HuH-7 (cell line): ENCODE measurements around the gene ILDR1.
"Not testable (repeated sequence)": the region's sequence is repeated elsewhere in the genome, so short reads cannot be mapped to it uniquely, and the experiment has no call there.

Source experiments
- DNase-seq: peaks from one replicate; pipeline ENCODE4 v3.0.0; 2011; ENCODE audit warnings: low spot score

ILDR1 gene

DNA sequence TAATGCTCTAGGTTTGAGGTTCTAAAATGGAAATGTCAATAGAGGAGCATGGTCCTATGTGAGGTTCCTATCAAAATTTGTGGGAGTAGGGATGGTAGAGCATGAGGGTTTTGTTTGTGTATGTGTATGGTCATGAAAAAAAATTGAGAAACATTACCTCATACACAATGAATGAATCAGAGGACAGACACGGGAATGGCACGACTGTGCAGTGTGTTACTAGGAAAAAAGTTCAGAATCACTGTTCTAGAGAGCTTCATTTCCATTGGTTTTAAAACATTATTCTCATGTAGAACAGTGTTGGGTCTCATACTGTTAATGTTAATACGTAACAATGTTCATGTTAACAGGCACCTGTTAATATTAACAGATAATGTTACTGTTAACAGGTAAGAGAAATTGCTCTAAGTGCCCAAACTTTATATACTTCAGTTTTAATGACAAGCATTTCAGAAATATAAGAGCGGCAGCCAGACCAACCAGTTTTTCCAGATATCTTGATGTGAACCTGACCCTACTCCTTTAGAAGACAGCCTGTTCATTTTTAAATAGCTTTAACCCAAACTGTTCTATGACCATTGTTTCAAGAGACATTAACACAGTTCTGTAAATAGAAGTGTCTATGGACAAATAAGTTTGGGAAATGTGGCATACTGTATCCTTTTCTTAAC is 79.8 kb downstream of the ILDR1 start:
- DNase-seq: no peak

DNA sequence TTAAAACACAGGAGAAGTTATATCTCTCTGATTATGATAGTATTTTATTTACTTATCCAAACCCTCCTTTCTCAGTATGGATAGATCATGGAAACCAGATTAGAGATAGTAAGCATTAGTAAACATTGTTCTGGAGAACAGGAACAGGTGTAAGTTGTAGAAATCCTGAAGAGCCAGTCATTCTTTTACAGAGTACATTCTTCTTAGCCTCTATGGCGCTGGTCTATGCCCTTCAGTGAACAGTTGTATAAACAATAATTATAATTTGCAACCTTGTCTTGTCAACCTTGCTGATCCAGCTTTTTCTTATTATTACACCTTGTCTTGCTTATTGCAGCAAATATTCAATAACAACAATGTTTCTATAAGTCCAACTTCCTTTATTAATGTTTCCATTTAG is 80.5 kb downstream of the ILDR1 start:
- DNase-seq: no peak

DNA sequence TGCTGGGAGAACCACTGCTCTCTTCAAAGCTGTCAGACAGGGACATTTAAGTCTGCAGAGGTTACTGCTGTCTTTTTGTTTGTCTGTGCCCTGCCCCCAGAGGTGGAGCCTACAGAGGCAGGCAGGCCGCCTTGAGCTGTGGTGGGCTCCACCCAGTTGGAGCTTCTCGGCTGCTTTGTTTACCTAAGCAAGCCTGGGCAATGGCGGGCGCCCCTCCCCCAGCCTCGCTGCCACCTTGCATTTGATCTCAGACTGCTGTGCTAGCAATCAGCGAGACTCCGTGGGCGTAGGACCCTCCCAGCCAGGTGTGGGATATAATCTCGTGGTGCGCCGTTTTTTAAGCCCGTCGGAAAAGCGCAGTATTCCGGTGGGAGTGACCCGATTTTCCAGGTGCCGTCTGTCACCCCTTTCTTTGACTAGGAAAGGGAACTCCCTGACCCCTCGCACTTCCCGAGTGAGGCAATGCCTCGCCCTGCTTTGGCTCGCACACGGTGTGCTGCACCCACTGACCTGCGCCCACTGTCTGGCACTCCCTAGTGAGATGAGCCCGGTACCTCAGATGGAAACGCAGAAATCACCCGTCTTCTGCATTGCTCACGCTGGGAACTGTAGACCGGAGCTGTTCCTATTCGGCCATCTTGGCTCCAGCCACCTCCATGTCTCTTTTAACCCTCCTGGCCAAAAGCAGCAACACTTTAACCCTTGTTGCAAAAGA is 83.7 kb downstream of the ILDR1 start:
- not testable (repeated sequence) for DNase-seq
